ENCODE measurements around the gene FAM209B. TPM values are rescaled to one million over a fixed set of nuclear protein-coding genes. Genes with fewer than 3 reads are reported as not detected.
"Not testable (repeated sequence)": the region's sequence is repeated elsewhere in the genome, so short reads cannot be mapped to it uniquely, and the experiment has no call there.

FAM209B gene, protein sequence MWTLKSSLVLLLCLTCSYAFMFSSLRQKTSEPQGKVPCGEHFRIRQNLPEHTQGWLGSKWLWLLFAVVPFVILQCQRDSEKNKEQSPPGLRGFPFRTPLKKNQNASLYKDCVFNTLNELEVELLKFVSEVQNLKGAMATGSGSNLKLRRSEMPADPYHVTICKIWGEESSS
- 1.5 TPM in 1 of 2 replicates, not detected in the other for total RNA-seq (2011; cell fraction: chromatin; rRNA removed; ENCODE audit: low replicate concordance)
- total RNA-seq (2011; cell fraction: nucleolus; rRNA removed), result not detected in 2 replicates
- not detected in 2 replicates for total RNA-seq (2011; cell fraction: nucleoplasm; rRNA removed)
- total RNA-seq (2014; rRNA removed), result not detected in 2 replicates
- 0.29 TPM in 1 of 2 replicates, not detected in the other for total RNA-seq (2014; rRNA removed; fragmentation: Illumina TruSeq; extraction: Trizol)
- total RNA-seq (2015; rRNA removed; fragmentation: Illumina TruSeq; extraction: Trizol), result not detected in 2 replicates
- total RNA-seq (2021), result not detected in 2 replicates
- polyA plus RNA-seq (2011; rRNA removed), result 0.35 and 0.36 TPM in 2 replicates
- 0.28 TPM in 1 of 2 replicates, not detected in the other for polyA plus RNA-seq (2011; cell fraction: cytosol; rRNA removed)
- 0.69 TPM in 1 of 2 replicates, not detected in the other for polyA plus RNA-seq (2011; cell fraction: nucleus; rRNA removed)
- polyA plus RNA-seq (2012), result 0.15 TPM in 1 of 2 replicates, not detected in the other
- not detected in 2 replicates for polyA plus RNA-seq (2014; fragmentation: Illumina TruSeq; extraction: Trizol)
- polyA plus RNA-seq (2014; fragmentation: Nextera tagmentation; extraction: Ambion mirVana), result under 1 TPM in 1 of 2 experiments, not detected in 1; 0.34 TPM
- 0.40 TPM in 1 of 2 replicates, not detected in the other for polyA plus RNA-seq (2014; rRNA removed)
- not detected in 2 replicates for polyA minus RNA-seq (2011; rRNA and poly(A)+ RNA removed)
- not detected in 2 replicates for polyA minus RNA-seq (2011; cell fraction: cytosol; rRNA and poly(A)+ RNA removed)
- polyA minus RNA-seq (2011; cell fraction: nucleus; rRNA and poly(A)+ RNA removed), result not detected in 2 replicates
- Bru-seq, nascent RNA, result percentile 25 among the genes with signal in this experiment
- BruChase-seq, experiment 1, labeled RNA remaining after a 2-hour chase, result percentile 33 among the genes with signal in this experiment
- BruChase-seq, experiment 2, labeled RNA remaining after a 6-hour chase, result percentile 33 among the genes with signal in this experiment
- long read RNA-seq, experiment 1, result 0 reads
- long read RNA-seq, experiment 2, result 0 reads
- long read RNA-seq, experiment 3, result 0 reads

- H2AFZ ChIP-seq (ENCODE audit: low read depth, low read length); POLR2A ChIA-PET; H3K79me2 ChIP-seq (ENCODE audit: control insufficient read depth, insufficient read depth, low read length); H3K9me1 ChIP-seq (ENCODE audit: control insufficient read depth, insufficient read depth, low read length); H3K36me3 ChIP-seq (ENCODE audit: control insufficient read depth, insufficient read depth, low read length); H3K4me3 ChIP-seq; H3K27ac ChIP-seq (ENCODE audit: extremely low read depth, low read depth, low read length); H3K9me3 ChIP-seq (replicated peaks; ENCODE audit: control insufficient read depth, insufficient read depth, low read depth, low read length); H4K20me1 ChIP-seq (replicated peaks; ENCODE audit: control insufficient read depth, insufficient read depth, low read length); intact Hi-C loops (cut with micrococcal nuclease); in situ Hi-C loops (cut with MboI); BruUV-seq (replicated peaks); H3K4me1 ChIP-seq (replicated peaks in 1 of 2; ENCODE audit: control insufficient read depth in 2 of 2, insufficient read depth in 2 of 2, low read length in 2 of 2); FAIRE-seq; H3K9ac ChIP-seq (ENCODE audit: insufficient read depth in 1 of 2, low read depth in 2 of 2, low read length in 2 of 2); CTCF ChIA-PET (ENCODE audit: low intra/inter-chr PET ratio); DNase-seq (ENCODE audit: extremely low read depth in 1 of 4, low spot score in 3 of 4); ATAC-seq; H3K4me2 ChIP-seq (ENCODE audit: insufficient read depth, low read length): not testable (repeated sequence)
- WGBS (ENCODE audit: insufficient coverage, low coverage, missing lambda C conversion rate), result 2% methylated on average over 8 of the region's 9 CpGs
- peaks cover 0 to 24% of the 10 kb centered on the region in 2 experiments; a peak in 2 of 5 replicates for H3K27me3 ChIP-seq (ENCODE audit: control insufficient read depth in 2 of 2, insufficient read depth in 2 of 2, low read length in 2 of 2)
Observed at GRCh38 chr20:56532946-56533345, at the start of gene FAM209B. Gene FAM209B, plus strand, starts transcription at chr20:56533246. Its CDS starts 96 bp downstream, at chr20:56533342.

DNA sequence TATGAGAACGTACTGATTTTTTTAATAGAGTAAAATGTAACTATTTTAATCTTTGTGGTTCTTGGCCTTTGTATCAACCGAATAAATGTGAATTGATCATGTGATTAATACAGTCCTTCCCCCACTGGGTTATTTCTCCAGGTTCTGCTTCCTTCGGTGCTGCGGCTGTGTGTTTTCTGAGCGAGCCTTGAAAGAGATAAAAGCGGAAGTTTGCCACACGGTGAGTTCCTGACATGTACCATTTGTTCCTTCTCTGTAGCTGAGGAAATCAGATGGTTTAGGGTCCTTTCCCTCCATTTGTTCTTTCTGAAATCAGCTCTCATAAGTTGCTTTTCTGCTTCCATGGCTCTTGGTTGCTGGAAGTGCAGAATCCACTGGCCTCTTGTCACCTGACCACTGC lies 49.1 kb upstream of the FAM209B start:
- Histone ChIP-seq H3K9me1 (ENCODE audit: control insufficient read depth, insufficient read depth, low read length) (no peaks in the 10 kb centered on the region), H3K9me3 (replicated peaks; ENCODE audit: control insufficient read depth, insufficient read depth, low read depth, low read length) (no peaks in the 10 kb centered on the region), H4K20me1 (replicated peaks; ENCODE audit: control insufficient read depth, insufficient read depth, low read length) (no peaks in the 10 kb centered on the region; the same call in 1 of the 2 replicates), H3K4me2 (ENCODE audit: insufficient read depth, low read length) (no peak overlapping the region), H3K27me3 (ENCODE audit: control insufficient read depth in 2 of 2, insufficient read depth in 2 of 2, low read length in 2 of 2) (no peaks in the 10 kb centered on the region), H3K9ac (ENCODE audit: insufficient read depth in 1 of 2, low read depth in 2 of 2, low read length in 2 of 2) (no peak overlapping the region), H3K4me1 (replicated peaks in 1 of 2; ENCODE audit: control insufficient read depth in 2 of 2, insufficient read depth in 2 of 2, low read length in 2 of 2) (no peaks in the 10 kb centered on the region), H3K79me2 (ENCODE audit: control insufficient read depth, insufficient read depth, low read length) (no peaks in the 10 kb centered on the region), H3K27ac (ENCODE audit: extremely low read depth, low read depth, low read length) (no peak overlapping the region), H2AFZ (ENCODE audit: low read depth, low read length) (no peak overlapping the region), H3K4me3 (no peak overlapping the region), H3K36me3 (ENCODE audit: control insufficient read depth, insufficient read depth, low read length) (peaks cover 82% of the 10 kb centered on the region)
- TF ChIP-seq CHD2 (IDR thresholded peaks at IDR 0.05; ENCODE audit: low read depth, low read length), result no peak
- TF ChIP-seq, protein P1, sequence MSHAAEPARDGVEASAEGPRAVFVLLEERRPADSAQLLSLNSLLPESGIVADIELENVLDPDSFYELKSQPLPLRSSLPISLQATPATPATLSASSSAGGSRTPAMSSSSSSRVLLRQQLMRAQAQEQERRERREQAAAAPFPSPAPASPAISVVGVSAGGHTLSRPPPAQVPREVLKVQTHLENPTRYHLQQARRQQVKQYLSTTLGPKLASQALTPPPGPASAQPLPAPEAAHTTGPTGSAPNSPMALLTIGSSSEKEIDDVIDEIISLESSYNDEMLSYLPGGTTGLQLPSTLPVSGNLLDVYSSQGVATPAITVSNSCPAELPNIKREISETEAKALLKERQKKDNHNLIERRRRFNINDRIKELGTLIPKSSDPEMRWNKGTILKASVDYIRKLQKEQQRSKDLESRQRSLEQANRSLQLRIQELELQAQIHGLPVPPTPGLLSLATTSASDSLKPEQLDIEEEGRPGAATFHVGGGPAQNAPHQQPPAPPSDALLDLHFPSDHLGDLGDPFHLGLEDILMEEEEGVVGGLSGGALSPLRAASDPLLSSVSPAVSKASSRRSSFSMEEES (CRISPR knock-in tag; IDR thresholded peaks at IDR 0.05), result peak; percentile 46; the same call in 1 of the 2 replicates
- no TSS peak for BruUV-seq (replicated peaks)
- 90% methylated on average over 7 of the region's 7 CpGs for WGBS (ENCODE audit: insufficient coverage, low coverage, missing lambda C conversion rate)
- CTCF ChIA-PET (ENCODE audit: low intra/inter-chr PET ratio), result no interaction called here
- in situ Hi-C loops (cut with MboI), result no loop called here
- no peak for ATAC-seq
- DNase-seq (ENCODE audit: extremely low read depth in 1 of 4, low spot score in 3 of 4), result no peak
- intact Hi-C loops (cut with micrococcal nuclease), result no loop called here
- FAIRE-seq, result no peak
- POLR2A ChIA-PET, result interaction anchor here (0.6 to 1.7 kb wide), 3 partner anchors 9 to 66 kb away, joined by 3 to 4 read pairs (median 3); no protein-coding TSS in a partner anchor

All from K562 (cell line).